Smooth muscle cell (in vitro differentiated cells): ENCODE measurements around the gene MAPT. TPM values are rescaled to one million over a fixed set of nuclear protein-coding genes. Genes with fewer than 3 reads are reported as not detected.

Experiments used
- DNase-seq: peaks from one replicate; lab custom pipeline; 2025; ENCODE audit not compliant: unreplicated experiment; lab: John Stamatoyannopoulos, UW
- H2AFZ ChIP-seq: fragments of 200-600 bp; sonication (generic); 2 replicates; pipeline ENCODE4 v1.6.0; 2016; ENCODE audit warnings: antibody characterized with exemption, low read depth, mild to moderate bottlenecking
- H3F3A ChIP-seq: fragments of 200-600 bp; sonication (generic); 2 replicates; pipeline ENCODE4 v1.6.0; 2017; ENCODE audit warnings: antibody characterized with exemption, low read depth
- H3K27ac ChIP-seq: fragments of 200-600 bp; sonication (generic); 2 replicates; pipeline ENCODE4 v1.5.1; 2016; ENCODE audit warnings: low read depth, mild to moderate bottlenecking
- H3K27me3 ChIP-seq: fragments of 200-600 bp; sonication (generic); 2 replicates; pipeline ENCODE4 v1.6.1; 2016; ENCODE audit warnings: low read depth, mild to moderate bottlenecking
- H3K36me3 ChIP-seq: fragments of 200-600 bp; sonication (generic); 2 replicates; pipeline ENCODE4 v1.5.1; 2016; ENCODE audit warnings: low read depth
- H3K4me1 ChIP-seq: fragments of 200-600 bp; sonication (generic); 2 replicates; pipeline ENCODE4 v1.5.1; 2016; ENCODE audit warnings: low read depth
- H3K4me2 ChIP-seq: fragments of 200-600 bp; sonication (generic); 2 replicates; pipeline ENCODE4 v1.6.0; 2016; ENCODE audit warnings: mild to moderate bottlenecking
- H3K4me3 ChIP-seq: fragments of 200-600 bp; sonication (generic); 2 replicates; pipeline ENCODE4 v1.5.1; 2016; ENCODE audit warnings: mild to moderate bottlenecking
- H3K79me2 ChIP-seq: fragments of 200-600 bp; sonication (generic); 2 replicates; pipeline ENCODE4 v1.6.0; 2016; ENCODE audit warnings: low read depth, mild to moderate bottlenecking
- H3K9ac ChIP-seq: fragments of 200-600 bp; sonication (generic); 2 replicates; pipeline ENCODE4 v1.6.0; 2016; ENCODE audit warnings: low read depth
- H3K9me3 ChIP-seq: fragments of 200-600 bp; sonication (generic); replicated peaks from 2 replicates; pipeline ENCODE4 v1.5.1; 2016; ENCODE audit warnings: low read depth
- H4K20me1 ChIP-seq: fragments of 200-600 bp; sonication (generic); 2 replicates; pipeline ENCODE4 v1.6.0; 2016; ENCODE audit warnings: low read depth
- WGBS: methylation state at CpG from one replicate; pipeline ENCODE4 v1.1.7; 2016; ENCODE audit warnings: low lambda C conversion rate; 5-methylcytosine and 5-hydroxymethylcytosine counted together
- polyA plus RNA-seq: library from polyadenylated mRNA; unstranded; fragments of >200 nt; fragmentation: Nextera tagmentation; extraction: Ambion mirVana; gene quantifications from 2 replicates; pipeline ENCODE4 v1.2.1, GENCODE V29; 2016
- total RNA-seq: library from RNA; depleted of rRNA; stranded (reverse); fragments of >200 nt; gene quantifications from 2 replicates; pipeline ENCODE4 v1.2.3, GENCODE V29; 2014
- TF ChIP-seq, protein P1 (sequence below): fragments of 200-600 bp; sonication (generic); IDR thresholded peaks from 2 replicates; pipeline ENCODE4 v1.5.1; 2017; ENCODE audit warnings: borderline replicate concordance, mild to moderate bottlenecking, antibody characterized with exemption; ENCODE audit not compliant: insufficient read depth, poor library complexity, severe bottlenecking

Gene MAPT
- total and polyA plus RNA-seq, 2 experiments from 2014 or later = 0.49 to 1.7 TPM

DNA sequence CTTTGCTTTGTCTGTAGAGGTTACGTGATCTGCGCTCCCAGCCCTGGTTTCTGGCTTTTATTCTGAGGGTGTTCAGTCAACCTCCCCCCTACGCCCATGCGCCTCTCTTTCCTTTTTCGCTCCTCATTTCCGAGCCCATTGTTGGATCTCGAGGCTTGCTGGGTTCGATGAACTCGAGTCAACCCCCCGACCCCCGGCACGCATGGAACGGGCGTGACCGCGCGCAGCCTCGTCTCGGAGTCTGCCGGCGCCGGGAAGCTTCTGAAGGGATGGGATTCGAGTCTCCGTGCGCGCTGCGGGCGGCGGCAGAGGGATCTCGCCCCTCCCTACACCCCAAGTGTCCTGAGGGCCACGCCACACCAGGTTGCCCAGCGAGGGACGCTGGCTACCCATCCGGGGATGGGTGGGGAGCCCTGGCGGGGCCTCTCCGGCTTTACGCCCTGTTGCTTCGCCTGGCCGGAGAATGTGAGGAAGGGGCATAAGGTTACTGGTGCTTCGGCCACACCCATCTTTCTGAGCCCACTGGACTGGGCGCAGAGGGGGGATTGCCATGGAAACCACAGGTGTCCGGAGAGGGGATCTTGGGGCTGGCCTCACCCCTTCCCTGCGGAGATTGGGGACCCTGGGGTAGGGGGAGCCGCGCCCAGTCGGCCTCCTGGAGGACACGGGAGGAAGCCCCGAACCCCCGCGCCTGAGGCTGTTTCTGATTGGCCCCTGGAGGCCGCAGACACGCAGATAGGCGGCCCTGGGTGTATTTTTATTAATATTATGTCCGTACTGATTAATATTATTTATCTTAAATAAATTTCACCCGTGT lies 1.8 kb downstream of the MAPT start:
- H3K4me2 ChIP-seq = peak overlapping the region; percentile 100
- H2AFZ ChIP-seq = no peak overlapping the region
- H4K20me1 ChIP-seq = peaks cover 4% of the 10 kb centered on the region
- 17% methylated on average over 53 of the region's 55 CpGs for WGBS
- no peaks in the 10 kb centered on the region for H3K79me2 ChIP-seq
- no peak overlapping the region for H3K9ac ChIP-seq
- peaks cover 8% of the 10 kb centered on the region for H3K4me1 ChIP-seq
- no peaks in the 10 kb centered on the region for H3K9me3 ChIP-seq
- TF ChIP-seq, protein P1, sequence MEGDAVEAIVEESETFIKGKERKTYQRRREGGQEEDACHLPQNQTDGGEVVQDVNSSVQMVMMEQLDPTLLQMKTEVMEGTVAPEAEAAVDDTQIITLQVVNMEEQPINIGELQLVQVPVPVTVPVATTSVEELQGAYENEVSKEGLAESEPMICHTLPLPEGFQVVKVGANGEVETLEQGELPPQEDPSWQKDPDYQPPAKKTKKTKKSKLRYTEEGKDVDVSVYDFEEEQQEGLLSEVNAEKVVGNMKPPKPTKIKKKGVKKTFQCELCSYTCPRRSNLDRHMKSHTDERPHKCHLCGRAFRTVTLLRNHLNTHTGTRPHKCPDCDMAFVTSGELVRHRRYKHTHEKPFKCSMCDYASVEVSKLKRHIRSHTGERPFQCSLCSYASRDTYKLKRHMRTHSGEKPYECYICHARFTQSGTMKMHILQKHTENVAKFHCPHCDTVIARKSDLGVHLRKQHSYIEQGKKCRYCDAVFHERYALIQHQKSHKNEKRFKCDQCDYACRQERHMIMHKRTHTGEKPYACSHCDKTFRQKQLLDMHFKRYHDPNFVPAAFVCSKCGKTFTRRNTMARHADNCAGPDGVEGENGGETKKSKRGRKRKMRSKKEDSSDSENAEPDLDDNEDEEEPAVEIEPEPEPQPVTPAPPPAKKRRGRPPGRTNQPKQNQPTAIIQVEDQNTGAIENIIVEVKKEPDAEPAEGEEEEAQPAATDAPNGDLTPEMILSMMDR = no peak
- no peak for DNase-seq
- no peaks in the 10 kb centered on the region for H3K36me3 ChIP-seq
- H3K27ac ChIP-seq = no peak overlapping the region
- H3K4me3 ChIP-seq = no peak overlapping the region
- H3F3A ChIP-seq = peaks cover 4% of the 10 kb centered on the region
- peaks cover 58% of the 10 kb centered on the region for H3K27me3 ChIP-seq

GRCh38 chr17:45896803-45897693 lies 2.7 kb downstream of the MAPT start:
- no peaks in the 10 kb centered on the region for H3K9me3 ChIP-seq
- H3K4me3 ChIP-seq = no peak overlapping the region
- no peak overlapping the region for H3K27ac ChIP-seq
- no peaks in the 10 kb centered on the region for H3K79me2 ChIP-seq
- peaks cover 58% of the 10 kb centered on the region for H3K27me3 ChIP-seq
- peaks cover 4% of the 10 kb centered on the region for H3F3A ChIP-seq
- TF ChIP-seq, protein P1 = no peak
- DNase-seq = no peak
- WGBS = 6% methylated on average over 64 of the region's 67 CpGs
- H3K9ac ChIP-seq = no peak overlapping the region
- H2AFZ ChIP-seq = no peak overlapping the region
- H3K4me1 ChIP-seq = peaks cover 8% of the 10 kb centered on the region
- no peaks in the 10 kb centered on the region for H3K36me3 ChIP-seq
- H4K20me1 ChIP-seq = peaks cover 4% of the 10 kb centered on the region
- peak overlapping the region; percentile 44 for H3K4me2 ChIP-seq

- no peak overlapping the region for H3K4me3 ChIP-seq
- H3F3A ChIP-seq = no peaks in the 10 kb centered on the region
- H3K27ac ChIP-seq = no peak overlapping the region
- H3K9ac ChIP-seq = no peak overlapping the region
- no peaks in the 10 kb centered on the region for H3K79me2 ChIP-seq
- WGBS = 82% methylated on average over 2 of the region's 2 CpGs
- DNase-seq = no peak
- no peaks in the 10 kb centered on the region for H3K36me3 ChIP-seq
- no peak overlapping the region for H2AFZ ChIP-seq
- peaks cover 51% of the 10 kb centered on the region for H3K27me3 ChIP-seq
- TF ChIP-seq, protein P1 = no peak
- H4K20me1 ChIP-seq = peaks cover 4% of the 10 kb centered on the region
- H3K4me2 ChIP-seq = no peak overlapping the region
- H3K9me3 ChIP-seq = no peaks in the 10 kb centered on the region
- no peaks in the 10 kb centered on the region for H3K4me1 ChIP-seq
Measured at GRCh38 chr17:45900136-45900535, 5.8 kb downstream of the MAPT start.
